NT2/D1 (cell line): ENCODE measurements around the gene LRRC27.
"Not testable (repeated sequence)": the region's sequence is repeated elsewhere in the genome, so short reads cannot be mapped to it uniquely, and the experiment has no call there.

Source experiments
- DNase-seq: peaks from one replicate; pipeline ENCODE4 v3.0.0-alpha.2; 2011; ENCODE audit warnings: low read depth, low spot score
- H3K27me3 ChIP-seq: 2 replicates; pipeline ENCODE4 v1.6.0; 2011; ENCODE audit warnings: mild to moderate bottlenecking; ENCODE audit not compliant: insufficient read length, insufficient read depth
- H3K36me3 ChIP-seq: 2 replicates; pipeline ENCODE4 v1.6.1; 2011; ENCODE audit warnings: mild to moderate bottlenecking, low read length, mixed read lengths; ENCODE audit not compliant: insufficient read depth, insufficient read length
- H3K4me1 ChIP-seq: 2 replicates; pipeline ENCODE4 v1.5.1; 2011; ENCODE audit not compliant: insufficient read depth, insufficient read length
- H3K4me3 ChIP-seq: 2 replicates; pipeline ENCODE4 v1.5.1; 2011; ENCODE audit warnings: low read depth; ENCODE audit not compliant: insufficient read length
- H3K9ac ChIP-seq: 2 replicates; pipeline ENCODE4 v1.6.0; 2011; ENCODE audit warnings: low read depth; ENCODE audit not compliant: insufficient read length
- H3K9me3 ChIP-seq: 2 replicates; pipeline ENCODE4 v1.5.1; 2011; ENCODE audit warnings: mild to moderate bottlenecking, low read length; ENCODE audit not compliant: insufficient read depth
- SUZ12 ChIP-seq: IDR thresholded peaks from 2 replicates; pipeline ENCODE4 v1.6.1; 2011; ENCODE audit not compliant: insufficient read length, insufficient read depth; ENCODE audit errors: extremely low read depth
- YY1 ChIP-seq: IDR thresholded peaks from 2 replicates; pipeline ENCODE4 v1.6.1; 2011; ENCODE audit not compliant: insufficient read length, insufficient read depth
- ZNF274 ChIP-seq: IDR thresholded peaks from 2 replicates; pipeline ENCODE4 v1.6.1; 2011; ENCODE audit warnings: mild to moderate bottlenecking, low read depth, low read length

LRRC27 gene

DNA sequence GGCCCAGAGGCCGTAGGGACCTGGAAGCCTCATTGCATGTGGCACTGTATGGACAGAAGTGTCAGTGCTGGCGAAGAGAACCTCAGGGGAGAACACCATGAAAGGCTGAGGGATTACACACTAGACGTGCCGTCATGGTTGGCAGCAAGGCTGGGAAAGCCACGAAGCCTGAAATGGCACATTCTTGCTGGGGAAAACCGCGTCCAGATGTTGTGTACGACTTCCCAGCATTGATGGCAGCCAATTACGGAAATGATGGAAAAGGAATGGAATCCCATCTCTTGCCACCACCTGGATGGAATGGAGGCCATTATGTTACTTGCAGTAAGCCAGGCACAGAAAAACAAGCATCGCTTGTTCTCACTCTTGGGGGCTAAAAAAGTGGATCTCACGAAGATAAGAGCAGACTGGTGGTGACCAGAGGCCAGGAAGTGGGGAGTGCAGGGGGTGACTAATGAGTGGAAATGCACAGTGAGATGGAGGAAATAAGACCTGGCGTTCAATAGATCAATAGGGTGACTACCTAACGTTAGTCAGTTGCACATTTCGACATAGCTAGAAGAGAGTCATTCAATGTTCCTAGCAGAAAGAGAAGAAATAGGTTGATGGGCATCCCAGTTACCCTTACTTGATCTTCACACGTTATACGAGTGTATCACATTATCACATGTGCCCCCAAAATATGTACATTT, 50.4 kb downstream of the LRRC27 start:
- no peak for DNase-seq
- TF ChIP-seq ZNF274 = no peak
- no peak for TF ChIP-seq SUZ12
- no peak for TF ChIP-seq YY1
- no peak overlapping the region for H3K9ac ChIP-seq

DNA sequence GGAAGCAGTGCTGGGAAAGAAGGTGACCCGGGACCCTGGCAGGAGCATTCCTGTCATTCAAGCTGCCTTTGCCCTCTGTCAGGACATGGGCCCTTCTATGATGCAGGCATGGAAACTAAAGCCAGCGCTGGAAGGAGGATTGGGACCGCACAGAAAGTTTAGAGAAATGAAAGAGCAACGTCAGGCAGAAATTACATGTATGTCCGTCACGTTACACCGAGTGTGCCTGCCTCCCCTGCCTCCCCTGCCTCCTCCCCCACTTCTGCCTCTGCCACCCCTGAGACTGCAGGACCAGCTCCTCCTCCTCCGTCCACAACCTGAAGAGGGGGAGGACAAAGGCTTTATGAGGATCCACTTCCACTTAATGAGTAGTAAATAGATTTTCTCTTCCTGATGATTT, 51.1 kb downstream of the LRRC27 start:
- no peak for DNase-seq
- no peak for TF ChIP-seq SUZ12
- no peak for TF ChIP-seq ZNF274
- no peak for TF ChIP-seq YY1
- no peaks in the 10 kb centered on the region for H3K9me3 ChIP-seq
- H3K9ac ChIP-seq = no peak overlapping the region
- no peaks in the 10 kb centered on the region for H3K36me3 ChIP-seq
- peaks cover 6% of the 10 kb centered on the region for H3K4me1 ChIP-seq
- no peak overlapping the region for H3K4me3 ChIP-seq
- H3K27me3 ChIP-seq = no peaks in the 10 kb centered on the region

More for the DNA sequence above, 50.4 kb downstream of the LRRC27 start:
- H3K4me1 ChIP-seq = peaks cover 4% of the 10 kb centered on the region
- no peak overlapping the region for H3K4me3 ChIP-seq
- no peaks in the 10 kb centered on the region for H3K36me3 ChIP-seq
- H3K27me3 ChIP-seq = no peaks in the 10 kb centered on the region
- H3K9me3 ChIP-seq = no peaks in the 10 kb centered on the region

DNA sequence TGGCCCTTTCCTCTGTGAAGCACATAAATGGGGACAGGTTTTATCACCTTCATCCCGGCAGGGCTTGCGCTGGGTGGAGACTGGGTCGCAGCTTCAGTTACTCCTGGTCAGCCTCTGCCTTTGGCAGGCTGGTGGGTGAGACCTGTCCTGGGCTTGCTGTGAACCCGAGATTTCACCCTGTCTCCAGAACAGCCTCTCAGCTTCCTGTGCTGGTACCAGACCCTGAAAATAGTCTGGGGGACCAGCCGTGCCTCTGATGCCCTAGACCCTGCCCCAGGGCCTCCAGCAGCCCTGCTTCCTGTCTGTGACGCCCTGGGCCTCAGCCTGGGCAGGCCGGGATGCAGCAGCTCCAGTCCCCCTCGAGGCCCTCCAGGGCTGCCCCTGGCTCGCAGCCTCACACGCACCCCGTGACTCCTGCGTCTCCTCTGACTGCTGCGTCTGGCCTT, 51.8 kb downstream of the LRRC27 start:
- H3K9me3 ChIP-seq = no peaks in the 10 kb centered on the region
- no peak overlapping the region for H3K9ac ChIP-seq
- H3K4me3 ChIP-seq = no peak overlapping the region
- peaks cover 6% of the 10 kb centered on the region for H3K4me1 ChIP-seq
- no peak for TF ChIP-seq ZNF274
- no peak for TF ChIP-seq YY1
- no peak for TF ChIP-seq SUZ12
- no peaks in the 10 kb centered on the region for H3K36me3 ChIP-seq
- no peaks in the 10 kb centered on the region for H3K27me3 ChIP-seq
- DNase-seq = no peak

DNA sequence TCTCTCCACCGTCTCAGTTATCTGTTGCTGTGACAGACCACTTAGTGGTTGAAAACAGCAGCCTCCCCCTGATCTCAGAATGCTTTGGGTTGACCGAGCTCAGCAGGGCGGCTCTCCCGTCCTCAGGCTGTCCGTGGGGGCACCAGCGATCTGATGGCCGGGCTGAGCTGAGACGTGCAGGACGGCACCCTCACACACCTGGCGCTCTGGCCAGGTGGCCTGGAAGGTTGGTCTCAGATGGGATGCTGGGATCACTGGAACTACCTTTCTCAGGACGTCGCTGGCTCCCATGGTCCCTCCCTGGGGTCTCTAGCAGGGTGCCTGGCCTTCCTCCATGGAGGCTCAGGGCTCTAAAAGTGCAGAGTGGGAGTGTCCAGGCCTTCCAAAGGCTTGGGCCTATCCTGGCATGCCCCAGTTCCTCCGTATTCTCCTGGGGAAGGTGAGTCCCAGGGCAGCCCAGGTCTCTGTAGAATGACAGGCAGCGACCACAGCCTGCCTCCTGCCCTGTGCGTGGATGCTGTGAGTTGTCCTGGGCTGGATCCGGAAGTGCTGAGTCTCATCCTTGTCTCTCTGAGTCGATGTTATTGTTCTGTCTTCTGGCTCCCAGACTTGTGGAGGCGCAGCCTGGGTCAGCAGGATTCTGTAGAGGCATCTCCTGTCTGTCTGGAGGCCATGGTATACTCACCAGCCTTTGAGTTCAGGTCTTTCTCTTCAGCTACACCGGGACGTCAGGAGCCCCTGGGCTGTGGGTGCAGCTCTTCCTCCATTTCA, 52.8 kb downstream of the LRRC27 start:
- Histone ChIP-seq H3K4me1 (peaks cover 13% of the 10 kb centered on the region), H3K4me3 (no peak overlapping the region), H3K27me3 (no peaks in the 10 kb centered on the region), H3K9me3 (no peaks in the 10 kb centered on the region), H3K9ac (no peak overlapping the region), H3K36me3 (no peaks in the 10 kb centered on the region)
- no peak for DNase-seq
- TF ChIP-seq ZNF274 = no peak
- TF ChIP-seq SUZ12 = no peak
- TF ChIP-seq YY1 = no peak

DNA sequence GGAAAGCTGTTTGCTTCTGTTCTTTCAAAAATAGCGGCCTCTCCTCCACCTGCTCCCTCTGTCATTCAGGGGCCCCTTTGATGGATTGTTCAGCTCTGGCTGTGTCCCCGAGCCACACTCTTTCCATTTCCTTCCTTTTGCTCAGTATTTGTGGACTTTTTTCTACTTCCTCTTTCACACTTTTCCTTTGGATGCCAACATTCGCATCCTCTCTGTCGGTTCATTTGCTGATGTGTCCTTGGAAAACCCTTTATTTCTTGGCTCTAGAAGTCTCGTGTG, 53.3 kb downstream of the LRRC27 start:
- DNase-seq = no peak
- TF ChIP-seq ZNF274 (no peak), SUZ12 (no peak)
- H3K27me3 ChIP-seq = no peaks in the 10 kb centered on the region
- H3K4me3 ChIP-seq = no peak overlapping the region
- H3K9me3 ChIP-seq = no peaks in the 10 kb centered on the region
- no peaks in the 10 kb centered on the region for H3K36me3 ChIP-seq
- H3K4me1 ChIP-seq = peaks cover 13% of the 10 kb centered on the region
- H3K9ac ChIP-seq = no peak overlapping the region

DNA sequence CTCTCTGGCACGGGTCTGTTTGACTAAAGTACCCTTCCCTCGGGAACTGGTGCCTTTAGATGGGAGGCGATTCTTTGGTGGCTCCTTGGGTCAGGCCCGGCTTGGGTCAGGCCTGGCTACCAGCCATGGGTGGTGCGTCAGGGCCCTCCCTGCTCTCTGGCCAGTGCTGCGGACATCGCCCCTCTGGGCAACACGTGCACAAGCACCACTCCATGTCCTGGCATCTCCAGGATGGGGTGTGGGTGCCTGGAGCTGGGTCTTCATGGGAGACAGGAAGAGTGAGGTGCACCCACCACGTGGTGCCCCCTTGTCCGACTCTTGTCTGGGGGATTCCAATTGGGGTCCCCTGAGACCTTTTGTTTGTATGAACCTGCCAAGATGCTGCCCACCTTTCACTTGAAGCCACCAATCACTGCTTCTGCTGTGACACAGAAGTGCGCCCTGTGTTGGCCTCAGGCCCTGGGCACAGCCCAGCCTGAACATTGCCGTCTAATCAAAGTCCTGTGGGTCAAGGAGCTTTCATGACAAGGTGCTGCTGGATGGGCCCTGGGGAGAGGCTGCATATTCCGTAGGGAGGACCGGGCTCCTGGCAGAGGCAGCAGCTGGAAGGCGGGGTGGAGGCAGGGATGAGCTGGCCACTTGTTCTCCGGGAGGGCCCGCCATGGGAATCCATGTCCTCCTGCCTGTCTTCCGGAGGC, 53.9 kb downstream of the LRRC27 start:
- H3K4me1 ChIP-seq = peaks cover 13% of the 10 kb centered on the region
- no peaks in the 10 kb centered on the region for H3K27me3 ChIP-seq
- H3K36me3 ChIP-seq = no peaks in the 10 kb centered on the region
- H3K4me3 ChIP-seq = no peak overlapping the region
- no peak overlapping the region for H3K9ac ChIP-seq
- no peak for DNase-seq
- no peaks in the 10 kb centered on the region for H3K9me3 ChIP-seq
- TF ChIP-seq ZNF274 (no peak), SUZ12 (no peak), YY1 (no peak)

DNA sequence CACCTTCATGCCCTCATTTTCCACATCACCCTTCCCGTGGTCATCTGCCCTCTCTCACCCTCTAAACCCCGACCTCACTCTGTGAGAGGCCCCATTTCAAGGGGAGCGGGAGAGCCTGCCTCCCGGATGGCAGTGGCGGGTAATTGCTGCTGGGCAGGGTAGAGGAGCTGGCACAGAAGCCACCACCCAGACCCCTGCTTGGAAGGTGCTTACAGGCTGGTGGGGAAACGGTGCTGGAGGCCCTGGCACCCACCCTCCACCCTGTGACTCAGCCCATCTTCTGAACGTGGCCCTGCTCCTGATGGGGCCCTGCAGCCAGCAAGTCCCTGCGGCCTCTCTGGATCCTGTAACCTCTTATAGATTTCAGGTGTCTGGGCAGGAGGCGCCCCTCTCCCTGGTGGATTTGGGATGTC, 54.4 kb downstream of the LRRC27 start:
- TF ChIP-seq SUZ12 (no peak), ZNF274 (no peak), YY1 (no peak)
- Histone ChIP-seq H3K36me3 (no peaks in the 10 kb centered on the region), H3K4me1 (peaks cover 13% of the 10 kb centered on the region), H3K27me3 (no peaks in the 10 kb centered on the region), H3K9me3 (no peaks in the 10 kb centered on the region), H3K9ac (no peak overlapping the region), H3K4me3 (no peak overlapping the region)
- no peak for DNase-seq

DNA sequence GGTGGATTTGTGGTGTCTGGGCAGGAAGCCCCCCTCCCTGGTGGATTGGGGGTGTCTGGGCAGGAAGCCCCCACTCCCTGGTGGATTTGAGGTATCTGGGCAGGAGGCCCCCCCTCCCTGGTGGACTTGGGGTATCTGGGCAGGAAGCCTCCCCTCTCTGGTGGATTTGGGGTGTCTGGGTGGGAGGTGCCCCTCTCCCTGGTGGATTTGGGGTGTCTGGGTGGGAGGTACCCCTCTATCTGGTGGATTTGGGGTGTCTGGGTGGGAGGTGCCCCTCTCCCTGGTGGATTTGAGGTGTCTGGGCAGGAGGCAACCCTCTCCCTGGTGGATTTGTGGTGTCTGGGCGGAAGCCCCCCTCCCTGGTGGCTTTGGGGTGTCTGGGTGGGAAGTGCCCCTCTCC, 54.9 kb downstream of the LRRC27 start:
- H3K9ac ChIP-seq, H3K36me3 ChIP-seq, H3K27me3 ChIP-seq, H3K4me3 ChIP-seq, DNase-seq, H3K9me3 ChIP-seq: not testable (repeated sequence)
- H3K4me1 ChIP-seq = peaks cover 13% of the 10 kb centered on the region
